Mammary epithelial cell (primary cell): ENCODE measurements around the gene STUB1.

Experiments
- CTCF ChIP-seq, 2 donors: IDR thresholded peaks in 1 of 2; conservative IDR thresholded peaks in 1 of 2; 2 replicates each; pipeline ENCODE4 v1.5.1; 2011 to 2012; ENCODE audit warnings: inconsistent platforms in 2 of 2, low read length in 2 of 2, mild to moderate bottlenecking in 2 of 2, control low read depth in 1 of 2, low read depth in 1 of 2; ENCODE audit not compliant: insufficient read depth in 1 of 2; ENCODE audit errors: extremely low read depth in 1 of 2
- EZH2 ChIP-seq: IDR thresholded peaks from 2 replicates; pipeline ENCODE4 v1.6.1; 2012; ENCODE audit warnings: low read length, inconsistent platforms, borderline replicate concordance

- TF ChIP-seq CTCF (conservative IDR thresholded peaks at IDR 0.05 in 1 of 2, IDR thresholded peaks at IDR 0.05 in 1 of 2; ENCODE audit: extremely low read depth in 1 of 2, insufficient read depth in 1 of 2, low read depth in 1 of 2, low read length in 2 of 2) (no peak), EZH2 (no peak)
Measured at GRCh38 chr16:686459-687260, 6.5 kb downstream of the STUB1 start.
